ENCODE measurements around the gene TIFAB. TPM values are rescaled to one million over a fixed set of nuclear protein-coding genes. Genes with fewer than 3 reads are reported as not detected.

The TIFAB gene
- total RNA-seq, 1 donor from 2014 or later, result not detected

DNA sequence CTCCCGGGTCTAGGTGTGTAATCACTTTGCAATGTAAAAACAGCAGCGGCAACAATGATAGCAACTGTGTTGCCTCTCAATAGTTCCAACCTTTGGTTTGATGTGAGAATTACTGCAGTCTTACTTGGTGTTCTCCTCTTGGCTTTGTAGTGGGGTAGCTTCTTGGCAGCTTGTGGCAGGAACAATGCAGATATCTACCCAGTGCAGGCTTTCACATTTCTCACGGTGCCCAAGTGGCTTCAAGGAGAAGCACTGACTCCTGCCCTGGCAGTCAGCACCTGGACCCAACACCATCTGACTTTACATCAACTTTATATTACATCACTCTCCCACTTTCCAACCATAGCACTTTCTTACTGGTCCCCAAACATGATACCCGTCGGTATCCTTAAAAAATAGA lies 28.4 kb upstream of the TIFAB start:
- Histone ChIP-seq H4K20me1 (ENCODE audit: insufficient read depth, low read length) (no peaks in the 10 kb centered on the region), H3K27me3 (ENCODE audit: insufficient read depth, low read length) (peaks cover 37% of the 10 kb centered on the region), H3K4me2 (ENCODE audit: low read length) (no peak overlapping the region), H3K9ac (ENCODE audit: low read length) (no peak overlapping the region), H3K4me3 (ENCODE audit: insufficient read depth, low read depth, low read length) (no peak overlapping the region), H3K4me1 (ENCODE audit: insufficient read depth, low read length) (no peaks in the 10 kb centered on the region), H3K9me3 (ENCODE audit: insufficient read depth, low read depth, low read length) (no peaks in the 10 kb centered on the region), H3K36me3 (ENCODE audit: insufficient read depth, low read length) (no peaks in the 10 kb centered on the region), H2AFZ (ENCODE audit: low read depth, low read length) (no peak overlapping the region), H3K79me2 (ENCODE audit: insufficient read depth, low read length) (no peaks in the 10 kb centered on the region), H3K27ac (ENCODE audit: low read depth, low read length) (no peak overlapping the region)
- no peak for FAIRE-seq
- Mint-ChIP-seq H3K27me3 (ENCODE audit: low read depth, unreplicated experiment) (peaks cover 65% of the 10 kb centered on the region), H3K9me3 (ENCODE audit: unreplicated experiment) (no peaks in the 10 kb centered on the region), H3K4me3 (ENCODE audit: unreplicated experiment) (no peak overlapping the region), H3K4me1 (ENCODE audit: low read depth, unreplicated experiment) (no peaks in the 10 kb centered on the region), H3K36me3 (ENCODE audit: low read depth, unreplicated experiment) (no peaks in the 10 kb centered on the region), H3K27ac (ENCODE audit: unreplicated experiment) (no peak overlapping the region)
- TF ChIP-seq EZH2 (IDR thresholded peaks at IDR 0.05; ENCODE audit: insufficient read depth, low read length), result no peak
- TF ChIP-seq, protein P1, sequence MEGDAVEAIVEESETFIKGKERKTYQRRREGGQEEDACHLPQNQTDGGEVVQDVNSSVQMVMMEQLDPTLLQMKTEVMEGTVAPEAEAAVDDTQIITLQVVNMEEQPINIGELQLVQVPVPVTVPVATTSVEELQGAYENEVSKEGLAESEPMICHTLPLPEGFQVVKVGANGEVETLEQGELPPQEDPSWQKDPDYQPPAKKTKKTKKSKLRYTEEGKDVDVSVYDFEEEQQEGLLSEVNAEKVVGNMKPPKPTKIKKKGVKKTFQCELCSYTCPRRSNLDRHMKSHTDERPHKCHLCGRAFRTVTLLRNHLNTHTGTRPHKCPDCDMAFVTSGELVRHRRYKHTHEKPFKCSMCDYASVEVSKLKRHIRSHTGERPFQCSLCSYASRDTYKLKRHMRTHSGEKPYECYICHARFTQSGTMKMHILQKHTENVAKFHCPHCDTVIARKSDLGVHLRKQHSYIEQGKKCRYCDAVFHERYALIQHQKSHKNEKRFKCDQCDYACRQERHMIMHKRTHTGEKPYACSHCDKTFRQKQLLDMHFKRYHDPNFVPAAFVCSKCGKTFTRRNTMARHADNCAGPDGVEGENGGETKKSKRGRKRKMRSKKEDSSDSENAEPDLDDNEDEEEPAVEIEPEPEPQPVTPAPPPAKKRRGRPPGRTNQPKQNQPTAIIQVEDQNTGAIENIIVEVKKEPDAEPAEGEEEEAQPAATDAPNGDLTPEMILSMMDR (IDR thresholded peaks at IDR 0.05; ENCODE audit: insufficient read depth, low read depth, low read length), result no peak
- DNase-seq (ENCODE audit: low read depth), result no peak

DNA sequence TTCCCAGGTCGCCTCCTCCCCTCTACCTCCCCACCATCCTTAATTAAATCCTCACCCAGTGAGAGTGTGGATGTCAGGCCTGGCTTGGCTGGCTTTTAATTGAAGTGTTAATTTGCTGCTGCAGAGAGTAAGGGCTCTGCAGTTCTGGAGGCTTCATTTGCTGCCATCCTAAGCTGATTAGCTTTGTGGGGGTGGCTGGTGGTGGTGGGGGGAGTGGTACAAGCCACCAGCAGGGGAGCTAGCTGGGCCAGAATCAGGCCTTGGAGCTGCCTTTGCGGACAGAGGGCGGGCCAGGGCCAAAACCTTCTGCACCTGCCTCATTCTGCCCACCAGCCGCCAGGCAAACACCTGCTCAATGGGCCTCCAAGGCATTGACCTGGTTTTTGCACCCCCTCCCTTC lies 26.8 kb upstream of the TIFAB start:
- Histone ChIP-seq H3K9me3 (ENCODE audit: insufficient read depth, low read depth, low read length) (no peaks in the 10 kb centered on the region), H3K79me2 (ENCODE audit: insufficient read depth, low read length) (no peaks in the 10 kb centered on the region), H3K27me3 (ENCODE audit: insufficient read depth, low read length) (peaks cover 46% of the 10 kb centered on the region), H2AFZ (ENCODE audit: low read depth, low read length) (no peak overlapping the region), H3K9ac (ENCODE audit: low read length) (no peak overlapping the region), H3K4me1 (ENCODE audit: insufficient read depth, low read length) (no peaks in the 10 kb centered on the region), H4K20me1 (ENCODE audit: insufficient read depth, low read length) (no peaks in the 10 kb centered on the region), H3K4me3 (ENCODE audit: insufficient read depth, low read depth, low read length) (no peak overlapping the region), H3K4me2 (ENCODE audit: low read length) (no peak overlapping the region), H3K27ac (ENCODE audit: low read depth, low read length) (no peak overlapping the region), H3K36me3 (ENCODE audit: insufficient read depth, low read length) (no peaks in the 10 kb centered on the region)
- Mint-ChIP-seq H3K27ac (ENCODE audit: unreplicated experiment) (no peak overlapping the region), H3K4me1 (ENCODE audit: low read depth, unreplicated experiment) (no peaks in the 10 kb centered on the region), H3K4me3 (ENCODE audit: unreplicated experiment) (no peak overlapping the region), H3K9me3 (ENCODE audit: unreplicated experiment) (no peaks in the 10 kb centered on the region), H3K27me3 (ENCODE audit: low read depth, unreplicated experiment) (peaks cover 66% of the 10 kb centered on the region), H3K36me3 (ENCODE audit: low read depth, unreplicated experiment) (no peaks in the 10 kb centered on the region)
- TF ChIP-seq EZH2 (IDR thresholded peaks at IDR 0.05; ENCODE audit: insufficient read depth, low read length), result no peak
- TF ChIP-seq, protein P1 (IDR thresholded peaks at IDR 0.05; ENCODE audit: insufficient read depth, low read depth, low read length), result no peak
- no peak for DNase-seq (ENCODE audit: low read depth)
- FAIRE-seq, result no peak

DNA sequence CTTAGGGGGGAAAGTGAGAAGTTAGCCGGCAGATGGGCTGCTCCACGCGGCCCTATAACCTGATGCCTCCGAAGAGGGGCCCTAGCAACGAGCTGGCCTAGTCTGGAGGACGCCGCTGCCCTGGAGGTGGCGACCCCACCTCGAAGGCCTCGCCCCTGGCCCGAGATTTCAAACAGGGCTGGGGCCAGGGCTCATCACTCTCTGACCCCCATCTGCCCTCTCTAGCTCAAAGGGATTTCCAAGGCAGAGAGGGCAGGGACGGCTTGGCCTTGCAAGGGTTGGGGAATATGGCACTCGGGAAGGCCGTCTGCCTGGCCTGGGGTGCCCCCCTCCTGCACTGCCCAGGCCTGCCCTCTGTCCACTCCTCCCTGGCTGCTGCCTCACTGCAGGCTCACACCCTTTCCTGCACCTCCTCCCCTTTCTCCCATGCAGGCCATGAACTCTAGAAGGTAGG lies 25.5 kb upstream of the TIFAB start:
- H3K27me3 Mint-ChIP-seq (ENCODE audit: low read depth, unreplicated experiment), result peaks cover 67% of the 10 kb centered on the region

More for the DNA sequence above, 25.5 kb upstream of the TIFAB start:
- TF ChIP-seq EZH2 (IDR thresholded peaks at IDR 0.05; ENCODE audit: insufficient read depth, low read length), result no peak
- TF ChIP-seq, protein P1 (IDR thresholded peaks at IDR 0.05; ENCODE audit: insufficient read depth, low read depth, low read length), result no peak
- FAIRE-seq (no peak), DNase-seq (ENCODE audit: low read depth) (no peak)
- Histone ChIP-seq H4K20me1 (ENCODE audit: insufficient read depth, low read length) (no peaks in the 10 kb centered on the region), H3K36me3 (ENCODE audit: insufficient read depth, low read length) (no peaks in the 10 kb centered on the region), H3K27ac (ENCODE audit: low read depth, low read length) (no peak overlapping the region), H3K4me2 (ENCODE audit: low read length) (no peak overlapping the region), H3K4me3 (ENCODE audit: insufficient read depth, low read depth, low read length) (no peak overlapping the region), H3K79me2 (ENCODE audit: insufficient read depth, low read length) (no peaks in the 10 kb centered on the region), H2AFZ (ENCODE audit: low read depth, low read length) (no peak overlapping the region), H3K27me3 (ENCODE audit: insufficient read depth, low read length) (peaks cover 54% of the 10 kb centered on the region), H3K9ac (ENCODE audit: low read length) (no peak overlapping the region), H3K9me3 (ENCODE audit: insufficient read depth, low read depth, low read length) (no peaks in the 10 kb centered on the region), H3K4me1 (ENCODE audit: insufficient read depth, low read length) (no peaks in the 10 kb centered on the region)
- no peaks in the 10 kb centered on the region for H3K36me3 Mint-ChIP-seq (ENCODE audit: low read depth, unreplicated experiment)
- no peaks in the 10 kb centered on the region for H3K9me3 Mint-ChIP-seq (ENCODE audit: unreplicated experiment)
- H3K4me3 Mint-ChIP-seq (ENCODE audit: unreplicated experiment), result no peak overlapping the region
- no peak overlapping the region for H3K27ac Mint-ChIP-seq (ENCODE audit: unreplicated experiment)
- H3K4me1 Mint-ChIP-seq (ENCODE audit: low read depth, unreplicated experiment), result no peaks in the 10 kb centered on the region

Data from astrocyte (in vitro differentiated cells and primary cell).